A549 (cell line): Measurements from ENCODE around the gene EVA1C.

Experiments used
- POLR2A ChIP-seq: IDR thresholded peaks from 2 replicates; pipeline ENCODE4 v1.6.1; 2012; ENCODE audit warnings: mild to moderate bottlenecking, low read length
- TF ChIP-seq, protein P1 (sequence below): fragments of 150-350 bp; IDR thresholded peaks from 2 replicates; pipeline ENCODE4 v1.6.1; 2014; ENCODE audit warnings: low read depth, mild to moderate bottlenecking, low read length
- TF ChIP-seq, protein P2 (sequence below): fragments of >200 bp; sonication (Bioruptor Twin); formaldehyde crosslinking; IDR thresholded peaks from 3 replicates; pipeline ENCODE4 v1.5.1; 2016
- TF ChIP-seq, protein P3 (sequence below): IDR thresholded peaks from 2 replicates; pipeline ENCODE4 v1.6.1; 2012
- TF ChIP-seq, protein P4 (sequence below): fragments of 250-450 bp; sonication (Bioruptor Pico); IDR thresholded peaks from 2 replicates; pipeline ENCODE4 v1.5.0; 2021; ENCODE audit warnings: mild to moderate bottlenecking, moderate library complexity, borderline replicate concordance

DNA sequence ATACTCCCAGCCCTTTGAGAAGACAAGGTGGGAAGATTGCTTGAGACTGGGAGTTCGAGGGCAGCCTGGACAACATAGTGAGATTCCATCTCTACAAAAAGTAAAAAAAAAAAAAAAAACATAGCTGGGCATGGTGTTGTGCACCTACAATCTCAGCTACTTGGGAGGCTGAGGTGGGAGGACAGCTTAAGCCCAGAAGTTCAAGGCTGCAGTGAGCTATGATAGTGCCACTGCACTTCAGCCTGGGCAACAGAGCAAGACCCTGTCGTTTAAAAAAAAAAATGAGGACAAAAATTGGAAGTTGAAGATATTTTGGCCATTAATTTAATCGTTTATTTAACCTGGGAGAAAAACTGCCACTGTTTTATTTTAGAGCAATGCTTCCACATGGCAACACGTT lies 20.8 kb upstream of the EVA1C start:
- TF ChIP-seq, protein P1, sequence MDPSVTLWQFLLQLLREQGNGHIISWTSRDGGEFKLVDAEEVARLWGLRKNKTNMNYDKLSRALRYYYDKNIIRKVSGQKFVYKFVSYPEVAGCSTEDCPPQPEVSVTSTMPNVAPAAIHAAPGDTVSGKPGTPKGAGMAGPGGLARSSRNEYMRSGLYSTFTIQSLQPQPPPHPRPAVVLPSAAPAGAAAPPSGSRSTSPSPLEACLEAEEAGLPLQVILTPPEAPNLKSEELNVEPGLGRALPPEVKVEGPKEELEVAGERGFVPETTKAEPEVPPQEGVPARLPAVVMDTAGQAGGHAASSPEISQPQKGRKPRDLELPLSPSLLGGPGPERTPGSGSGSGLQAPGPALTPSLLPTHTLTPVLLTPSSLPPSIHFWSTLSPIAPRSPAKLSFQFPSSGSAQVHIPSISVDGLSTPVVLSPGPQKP = no peak
- TF ChIP-seq, protein P2, sequence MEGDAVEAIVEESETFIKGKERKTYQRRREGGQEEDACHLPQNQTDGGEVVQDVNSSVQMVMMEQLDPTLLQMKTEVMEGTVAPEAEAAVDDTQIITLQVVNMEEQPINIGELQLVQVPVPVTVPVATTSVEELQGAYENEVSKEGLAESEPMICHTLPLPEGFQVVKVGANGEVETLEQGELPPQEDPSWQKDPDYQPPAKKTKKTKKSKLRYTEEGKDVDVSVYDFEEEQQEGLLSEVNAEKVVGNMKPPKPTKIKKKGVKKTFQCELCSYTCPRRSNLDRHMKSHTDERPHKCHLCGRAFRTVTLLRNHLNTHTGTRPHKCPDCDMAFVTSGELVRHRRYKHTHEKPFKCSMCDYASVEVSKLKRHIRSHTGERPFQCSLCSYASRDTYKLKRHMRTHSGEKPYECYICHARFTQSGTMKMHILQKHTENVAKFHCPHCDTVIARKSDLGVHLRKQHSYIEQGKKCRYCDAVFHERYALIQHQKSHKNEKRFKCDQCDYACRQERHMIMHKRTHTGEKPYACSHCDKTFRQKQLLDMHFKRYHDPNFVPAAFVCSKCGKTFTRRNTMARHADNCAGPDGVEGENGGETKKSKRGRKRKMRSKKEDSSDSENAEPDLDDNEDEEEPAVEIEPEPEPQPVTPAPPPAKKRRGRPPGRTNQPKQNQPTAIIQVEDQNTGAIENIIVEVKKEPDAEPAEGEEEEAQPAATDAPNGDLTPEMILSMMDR = no peak
- TF ChIP-seq, protein P3, sequence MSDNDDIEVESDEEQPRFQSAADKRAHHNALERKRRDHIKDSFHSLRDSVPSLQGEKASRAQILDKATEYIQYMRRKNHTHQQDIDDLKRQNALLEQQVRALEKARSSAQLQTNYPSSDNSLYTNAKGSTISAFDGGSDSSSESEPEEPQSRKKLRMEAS = no peak
- no peak for TF ChIP-seq POLR2A
- TF ChIP-seq, protein P4, sequence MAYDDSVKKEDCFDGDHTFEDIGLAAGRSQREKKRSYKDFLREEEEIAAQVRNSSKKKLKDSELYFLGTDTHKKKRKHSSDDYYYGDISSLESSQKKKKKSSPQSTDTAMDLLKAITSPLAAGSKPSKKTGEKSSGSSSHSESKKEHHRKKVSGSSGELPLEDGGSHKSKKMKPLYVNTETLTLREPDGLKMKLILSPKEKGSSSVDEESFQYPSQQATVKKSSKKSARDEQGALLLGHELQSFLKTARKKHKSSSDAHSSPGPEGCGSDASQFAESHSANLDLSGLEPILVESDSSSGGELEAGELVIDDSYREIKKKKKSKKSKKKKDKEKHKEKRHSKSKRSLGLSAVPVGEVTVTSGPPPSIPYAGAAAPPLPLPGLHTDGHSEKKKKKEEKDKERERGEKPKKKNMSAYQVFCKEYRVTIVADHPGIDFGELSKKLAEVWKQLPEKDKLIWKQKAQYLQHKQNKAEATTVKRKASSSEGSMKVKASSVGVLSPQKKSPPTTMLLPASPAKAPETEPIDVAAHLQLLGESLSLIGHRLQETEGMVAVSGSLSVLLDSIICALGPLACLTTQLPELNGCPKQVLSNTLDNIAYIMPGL (CRISPR knock-in tag) = no peak
